HEK293T (cell line): Measurements from ENCODE around the gene ANKRD24.

Experiments used
- CTCF ChIA-PET: fragments of 350-600 bp; formaldehyde crosslinking; extraction: SDS; loops from one replicate; lab custom pipeline; 2021; ENCODE audit warnings: antibody characterized with exemption, inconsistent platforms; lab: Yijun Ruan, JAX
- POLR2A ChIA-PET: fragments of 350-600 bp; formaldehyde crosslinking; extraction: SDS; loops from one replicate; lab custom pipeline; 2020; ENCODE audit warnings: antibody characterized with exemption, inconsistent platforms; lab: Yijun Ruan, JAX
- DNase-seq: peaks from one replicate; pipeline ENCODE4 v3.0.0; 2012; ENCODE audit warnings: mixed read lengths; ENCODE audit errors: extremely low spot score
- ARNT ChIP-seq: fragments of 450-650 bp; IDR thresholded peaks from 2 replicates; pipeline ENCODE4 v1.6.1; 2017; ENCODE audit warnings: mild to moderate bottlenecking
- BHLHE40 ChIP-seq: fragments of 450-650 bp; IDR thresholded peaks from 2 replicates; pipeline ENCODE4 v1.6.1; 2016; ENCODE audit warnings: mild to moderate bottlenecking, moderate library complexity, borderline replicate concordance
- CTBP1 ChIP-seq: fragments of 450-650 bp; IDR thresholded peaks from 2 replicates; pipeline ENCODE4 v1.6.1; 2016; ENCODE audit warnings: borderline replicate concordance
- ELF4 ChIP-seq: fragments of 450-650 bp; IDR thresholded peaks from 2 replicates; pipeline ENCODE4 v1.6.1; 2017; ENCODE audit warnings: antibody characterized with exemption
- FOXA1 ChIP-seq: fragments of 450-650 bp; IDR thresholded peaks from 2 replicates; pipeline ENCODE4 v1.6.1; 2016; ENCODE audit warnings: mild to moderate bottlenecking
- FOXK2 ChIP-seq: fragments of 450-650 bp; IDR thresholded peaks from 2 replicates; pipeline ENCODE4 v1.6.1; 2016; ENCODE audit warnings: mild to moderate bottlenecking
- FOXM1 ChIP-seq: fragments of 450-650 bp; IDR thresholded peaks from 2 replicates; pipeline ENCODE4 v1.6.1; 2017; ENCODE audit warnings: mild to moderate bottlenecking, borderline replicate concordance
- HDGF ChIP-seq: fragments of 450-650 bp; IDR thresholded peaks from 2 replicates; pipeline ENCODE4 v1.6.1; 2017; ENCODE audit warnings: antibody characterized with exemption, borderline replicate concordance
- L3MBTL2 ChIP-seq: fragments of 450-650 bp; conservative IDR thresholded peaks from 2 replicates; pipeline ENCODE4 v1.6.1; 2016; ENCODE audit warnings: mild to moderate bottlenecking
- LEF1 ChIP-seq: fragments of 450-650 bp; IDR thresholded peaks from 2 replicates; pipeline ENCODE4 v1.6.1; 2017; ENCODE audit warnings: mild to moderate bottlenecking, borderline replicate concordance
- NFRKB ChIP-seq: fragments of 450-650 bp; IDR thresholded peaks from 2 replicates; pipeline ENCODE4 v1.6.1; 2016; ENCODE audit warnings: mild to moderate bottlenecking, moderate library complexity
- SP1 ChIP-seq: fragments of 450-650 bp; IDR thresholded peaks from 2 replicates; pipeline ENCODE4 v1.6.1; 2017
- SUZ12 ChIP-seq: fragments of 450-650 bp; IDR thresholded peaks from 2 replicates; pipeline ENCODE4 v1.6.1; 2016; ENCODE audit warnings: mild to moderate bottlenecking
- TARDBP ChIP-seq: fragments of 450-650 bp; IDR thresholded peaks from 2 replicates; pipeline ENCODE4 v1.6.1; 2016
- ZNF384 ChIP-seq: fragments of 450-650 bp; IDR thresholded peaks from 2 replicates; pipeline ENCODE4 v1.6.1; 2016
- TF ChIP-seq, protein P1 (sequence below): fragments of 450-650 bp; IDR thresholded peaks from 2 replicates; pipeline ENCODE4 v1.6.1; 2016

Gene ANKRD24

GRCh38 chr19:4200940-4201542, 18.6 kb downstream of the ANKRD24 start:
- no peak for DNase-seq
- CTCF ChIA-PET = interaction anchor here (0.6 to 1.6 kb wide), 3 partner anchors 32 to 437 kb away, joined by 3 to 4 read pairs (median 4); no protein-coding TSS in a partner anchor
- TF ChIP-seq HDGF (no peak), ARNT (no peak)
- TF ChIP-seq, protein P1, sequence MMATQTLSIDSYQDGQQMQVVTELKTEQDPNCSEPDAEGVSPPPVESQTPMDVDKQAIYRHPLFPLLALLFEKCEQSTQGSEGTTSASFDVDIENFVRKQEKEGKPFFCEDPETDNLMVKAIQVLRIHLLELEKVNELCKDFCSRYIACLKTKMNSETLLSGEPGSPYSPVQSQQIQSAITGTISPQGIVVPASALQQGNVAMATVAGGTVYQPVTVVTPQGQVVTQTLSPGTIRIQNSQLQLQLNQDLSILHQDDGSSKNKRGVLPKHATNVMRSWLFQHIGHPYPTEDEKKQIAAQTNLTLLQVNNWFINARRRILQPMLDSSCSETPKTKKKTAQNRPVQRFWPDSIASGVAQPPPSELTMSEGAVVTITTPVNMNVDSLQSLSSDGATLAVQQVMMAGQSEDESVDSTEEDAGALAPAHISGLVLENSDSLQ = no peak
- POLR2A ChIA-PET = interaction anchor here (0.9 to 1.5 kb wide), 3 partner anchors 61 to 438 kb away, joined by 4 to 5 read pairs (median 4); partner anchors contain the start of genes EEF2 and MRPL54

DNA sequence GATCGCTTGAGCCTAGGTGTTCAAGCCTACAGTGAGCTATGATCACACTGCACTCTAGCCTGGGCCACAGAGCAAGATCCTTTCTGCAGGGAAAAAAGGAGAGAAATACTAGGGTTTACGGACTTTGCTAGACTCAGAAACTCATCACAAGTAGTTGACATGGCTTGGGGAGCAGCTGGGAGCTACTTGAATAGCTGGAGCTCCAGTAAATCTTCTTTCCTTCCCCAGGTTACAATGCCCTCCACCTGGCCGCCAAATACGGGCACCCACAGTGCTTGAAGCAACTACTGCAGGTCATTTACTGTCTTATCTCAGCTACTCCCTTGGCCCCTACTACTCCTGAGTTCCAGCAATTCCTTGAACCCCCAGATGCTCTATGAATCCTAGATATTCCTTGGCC, 19.3 kb downstream of the ANKRD24 start:
- POLR2A ChIA-PET = interaction anchor here (0.9 to 1.5 kb wide), 3 partner anchors 61 to 439 kb away, joined by 4 to 5 read pairs (median 4); partner anchors contain the start of genes EEF2 and MRPL54
- CTCF ChIA-PET = interaction anchor here (0.6 to 1.6 kb wide), 5 partner anchors 31 to 438 kb away, joined by 3 to 4 read pairs (median 4); partner anchors contain the start of gene EEF2
- DNase-seq = no peak
- TF ChIP-seq TARDBP (no peak), SP1 (no peak), LEF1 (no peak), L3MBTL2 (no peak), ARNT (no peak), BHLHE40 (no peak), FOXK2 (no peak), CTBP1 (no peak), FOXM1 (no peak), ZNF384 (no peak), SUZ12 (no peak)
- TF ChIP-seq, protein P1 = no peak

- no peak for TF ChIP-seq FOXA1
- no peak for TF ChIP-seq SP1
- no peak for TF ChIP-seq CTBP1
- TF ChIP-seq NFRKB = no peak
- TF ChIP-seq ZNF384 = no peak
- no peak for TF ChIP-seq FOXK2
- no peak for TF ChIP-seq SUZ12
- TF ChIP-seq L3MBTL2 = no peak
- no peak for TF ChIP-seq BHLHE40
- TF ChIP-seq, protein P1 = no peak
- no peak for TF ChIP-seq ARNT
- no peak for TF ChIP-seq LEF1
- no peak for TF ChIP-seq TARDBP
- TF ChIP-seq HDGF = no peak
- TF ChIP-seq ELF4 = no peak
- TF ChIP-seq FOXM1 = no peak
- POLR2A ChIA-PET = no interaction called here
- no peak for DNase-seq
- CTCF ChIA-PET = interaction anchor here (0.6 kb wide), 1 partner anchor 599 kb away, joined by 4 read pairs; no protein-coding TSS in a partner anchor
Measured at GRCh38 chr19:4206818-4207484, 24.5 kb downstream of the ANKRD24 start.

DNA sequence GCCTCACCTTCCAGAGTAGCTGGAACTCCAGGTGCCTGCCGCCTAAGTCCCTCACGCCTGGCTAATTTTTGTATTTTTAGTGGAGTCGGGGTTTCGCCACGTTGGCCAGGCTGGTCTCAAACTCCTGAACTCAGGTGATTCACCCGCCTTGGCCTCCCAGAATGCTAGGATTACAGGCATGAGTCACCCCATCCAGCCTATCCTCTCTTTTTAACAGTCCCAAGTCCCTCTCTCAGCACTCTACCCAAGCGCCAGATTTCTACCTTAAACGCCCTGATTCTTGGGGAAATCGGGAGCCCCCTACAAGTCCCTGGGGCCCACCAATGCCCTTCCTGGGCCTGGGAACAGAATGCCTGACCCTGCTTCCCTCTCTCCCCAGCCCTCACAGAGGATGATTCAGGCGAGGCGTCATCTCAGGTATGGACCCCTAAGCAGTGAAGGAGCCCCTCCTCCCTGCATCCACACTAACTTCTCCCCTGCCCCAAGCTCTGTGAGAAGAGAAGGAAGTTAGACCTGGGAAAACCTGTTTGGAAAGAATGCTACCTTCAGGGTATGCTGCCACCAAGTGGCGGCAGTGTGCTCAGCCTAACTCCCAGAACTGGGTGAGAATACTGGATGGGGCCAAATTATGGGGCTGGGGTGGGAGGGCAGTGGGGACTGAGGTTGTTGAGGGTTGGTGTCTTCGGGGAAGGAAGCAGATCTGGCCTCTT, 26.1 kb downstream of the ANKRD24 start:
- POLR2A ChIA-PET = no interaction called here
- DNase-seq = no peak
- CTCF ChIA-PET = interaction anchor here (0.7 kb wide), 1 partner anchor 25 kb away, joined by 3 read pairs; no protein-coding TSS in a partner anchor

More for the DNA sequence above, 26.1 kb downstream of the ANKRD24 start:
- TF ChIP-seq NFRKB = no peak
- TF ChIP-seq LEF1 = no peak
- no peak for TF ChIP-seq BHLHE40
- TF ChIP-seq FOXK2 = no peak
- no peak for TF ChIP-seq TARDBP
- TF ChIP-seq ZNF384 = no peak
- no peak for TF ChIP-seq HDGF
- TF ChIP-seq, protein P1 = no peak
- no peak for TF ChIP-seq ARNT
- no peak for TF ChIP-seq SP1
- no peak for TF ChIP-seq FOXA1
- no peak for TF ChIP-seq ELF4
- TF ChIP-seq SUZ12 = no peak
- no peak for TF ChIP-seq L3MBTL2
- no peak for TF ChIP-seq CTBP1
- TF ChIP-seq FOXM1 = no peak
